ENCODE results near the gene VENTX. TPM values are rescaled to one million over a fixed set of nuclear protein-coding genes. Genes with fewer than 3 reads are reported as not detected.

VENTX gene
- total RNA-seq, 2 donors from 2014 or later: 0.26 TPM; not detected in 1

DNA sequence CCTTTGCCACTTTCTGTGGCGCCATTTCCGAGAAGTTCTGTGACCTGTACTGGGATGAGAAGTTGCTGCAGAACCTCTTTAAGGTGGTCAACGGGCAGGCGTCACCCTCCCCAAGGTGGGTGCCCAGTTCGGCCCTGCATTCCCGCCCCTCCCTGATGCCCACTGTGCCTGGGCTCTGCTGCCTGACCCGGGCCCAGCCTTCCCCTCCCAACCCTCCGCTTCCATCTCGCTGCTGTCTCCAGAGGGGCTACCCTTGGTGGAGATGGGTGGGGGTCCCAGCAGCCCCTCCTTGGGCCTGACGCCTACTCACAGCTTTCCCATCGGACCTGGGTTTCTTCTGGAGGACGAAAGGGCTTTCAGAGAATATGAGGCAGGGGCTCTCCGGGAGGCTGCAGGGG lies 38.2 kb upstream of the VENTX start:
- H3K27ac ChIP-seq: no peak overlapping the region
- ATAC-seq (no peak), DNase-seq (no peak)
- H3K36me3 ChIP-seq (replicated peaks in 1 of 2; ENCODE audit: insufficient read depth in 1 of 2, low read depth in 2 of 2): no peaks in the 10 kb centered on the region
- H3K4me3 ChIP-seq: no peak overlapping the region
- H3K27me3 ChIP-seq: no peaks in the 10 kb centered on the region
- TF ChIP-seq, protein P1, sequence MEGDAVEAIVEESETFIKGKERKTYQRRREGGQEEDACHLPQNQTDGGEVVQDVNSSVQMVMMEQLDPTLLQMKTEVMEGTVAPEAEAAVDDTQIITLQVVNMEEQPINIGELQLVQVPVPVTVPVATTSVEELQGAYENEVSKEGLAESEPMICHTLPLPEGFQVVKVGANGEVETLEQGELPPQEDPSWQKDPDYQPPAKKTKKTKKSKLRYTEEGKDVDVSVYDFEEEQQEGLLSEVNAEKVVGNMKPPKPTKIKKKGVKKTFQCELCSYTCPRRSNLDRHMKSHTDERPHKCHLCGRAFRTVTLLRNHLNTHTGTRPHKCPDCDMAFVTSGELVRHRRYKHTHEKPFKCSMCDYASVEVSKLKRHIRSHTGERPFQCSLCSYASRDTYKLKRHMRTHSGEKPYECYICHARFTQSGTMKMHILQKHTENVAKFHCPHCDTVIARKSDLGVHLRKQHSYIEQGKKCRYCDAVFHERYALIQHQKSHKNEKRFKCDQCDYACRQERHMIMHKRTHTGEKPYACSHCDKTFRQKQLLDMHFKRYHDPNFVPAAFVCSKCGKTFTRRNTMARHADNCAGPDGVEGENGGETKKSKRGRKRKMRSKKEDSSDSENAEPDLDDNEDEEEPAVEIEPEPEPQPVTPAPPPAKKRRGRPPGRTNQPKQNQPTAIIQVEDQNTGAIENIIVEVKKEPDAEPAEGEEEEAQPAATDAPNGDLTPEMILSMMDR (IDR thresholded peaks at IDR 0.05): no peak
- TF ChIP-seq POLR2A (IDR thresholded peaks at IDR 0.05): no peak
- H3K9me3 ChIP-seq: no peaks in the 10 kb centered on the region
- H3K4me1 ChIP-seq: no peaks in the 10 kb centered on the region
- intact Hi-C loops (cut with DNase I): no loop called here
- 54 to 63% methylated on average over 13 of the region's 13 CpGs for WGBS, 2 donors

DNA sequence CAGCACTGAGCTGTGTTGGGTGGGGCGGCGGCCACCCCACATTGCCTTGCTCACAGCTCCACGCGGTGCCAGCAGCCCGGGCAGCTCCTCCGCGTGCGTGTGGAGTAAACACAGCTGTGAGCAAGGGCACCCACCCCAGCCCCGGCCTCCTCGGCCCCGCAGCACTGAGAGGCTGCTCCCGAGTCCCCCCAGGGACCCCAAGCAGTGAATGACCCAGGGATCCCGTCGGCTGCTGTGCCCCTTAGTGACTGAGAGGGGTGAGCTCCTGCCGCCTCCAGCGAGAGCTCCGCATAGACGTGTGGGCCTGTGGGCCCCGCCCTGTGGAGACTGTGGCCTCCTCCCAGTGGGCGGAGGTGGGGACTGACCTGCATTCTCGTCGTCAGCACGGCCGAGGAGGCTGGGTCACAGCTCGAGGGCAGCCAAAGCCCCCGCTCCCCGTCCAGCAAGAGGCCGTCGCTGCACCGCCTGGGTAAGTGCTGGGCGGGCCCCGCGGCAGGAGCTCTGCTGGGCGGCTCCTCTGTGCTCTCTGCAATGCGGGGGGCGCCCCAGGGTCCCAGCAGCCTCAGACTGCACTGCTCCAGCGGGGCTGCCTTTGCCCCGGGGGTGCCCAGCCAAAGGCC lies 37.6 kb upstream of the VENTX start:
- intact Hi-C loops (cut with DNase I): no loop called here
- Histone ChIP-seq H3K9me3 (no peaks in the 10 kb centered on the region), H3K36me3 (replicated peaks in 1 of 2; ENCODE audit: insufficient read depth in 1 of 2, low read depth in 2 of 2) (no peaks in the 10 kb centered on the region), H3K4me1 (no peaks in the 10 kb centered on the region), H3K4me3 (no peak overlapping the region), H3K27me3 (no peaks in the 10 kb centered on the region), H3K27ac (no peak overlapping the region)
- no peak for DNase-seq
- WGBS, 2 donors: 24 to 31% methylated on average over 6 to 38 of the region's 38 CpGs
- TF ChIP-seq, protein P1 (IDR thresholded peaks at IDR 0.05): no peak
- no peak for TF ChIP-seq POLR2A (IDR thresholded peaks at IDR 0.05)
- ATAC-seq: no peak

DNA sequence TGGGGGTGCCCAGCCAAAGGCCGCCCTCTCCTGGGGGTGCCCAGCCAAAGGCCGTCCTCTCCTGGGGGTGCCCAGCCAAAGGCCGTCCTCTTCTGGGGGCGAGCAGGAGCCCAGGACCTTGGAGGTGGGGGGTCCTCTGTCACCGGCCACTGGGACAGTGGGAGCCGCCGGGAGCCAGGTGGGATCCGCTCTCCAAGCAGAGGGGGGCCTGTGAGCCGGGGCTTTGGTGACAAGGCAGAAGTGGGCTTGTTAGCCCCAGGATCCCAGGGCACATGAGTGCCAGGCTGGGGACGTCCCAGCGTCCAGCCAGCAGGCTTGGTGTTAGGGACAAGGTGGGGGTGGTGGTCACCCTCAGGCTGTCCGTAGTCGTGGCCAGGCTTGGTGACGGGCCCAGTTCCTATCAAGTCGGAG lies 37.0 kb upstream of the VENTX start:
- Histone ChIP-seq H3K27me3 (no peaks in the 10 kb centered on the region), H3K4me3 (no peak overlapping the region), H3K9me3 (no peaks in the 10 kb centered on the region), H3K27ac (no peak overlapping the region), H3K4me1 (no peaks in the 10 kb centered on the region), H3K36me3 (replicated peaks in 1 of 2; ENCODE audit: insufficient read depth in 1 of 2, low read depth in 2 of 2) (no peaks in the 10 kb centered on the region)
- no peak for ATAC-seq
- TF ChIP-seq, protein P1 (IDR thresholded peaks at IDR 0.05): no peak
- DNase-seq: no peak
- intact Hi-C loops (cut with DNase I): no loop called here
- WGBS, 2 donors: 69 to 75% methylated on average over 4 to 15 of the region's 15 CpGs

DNA sequence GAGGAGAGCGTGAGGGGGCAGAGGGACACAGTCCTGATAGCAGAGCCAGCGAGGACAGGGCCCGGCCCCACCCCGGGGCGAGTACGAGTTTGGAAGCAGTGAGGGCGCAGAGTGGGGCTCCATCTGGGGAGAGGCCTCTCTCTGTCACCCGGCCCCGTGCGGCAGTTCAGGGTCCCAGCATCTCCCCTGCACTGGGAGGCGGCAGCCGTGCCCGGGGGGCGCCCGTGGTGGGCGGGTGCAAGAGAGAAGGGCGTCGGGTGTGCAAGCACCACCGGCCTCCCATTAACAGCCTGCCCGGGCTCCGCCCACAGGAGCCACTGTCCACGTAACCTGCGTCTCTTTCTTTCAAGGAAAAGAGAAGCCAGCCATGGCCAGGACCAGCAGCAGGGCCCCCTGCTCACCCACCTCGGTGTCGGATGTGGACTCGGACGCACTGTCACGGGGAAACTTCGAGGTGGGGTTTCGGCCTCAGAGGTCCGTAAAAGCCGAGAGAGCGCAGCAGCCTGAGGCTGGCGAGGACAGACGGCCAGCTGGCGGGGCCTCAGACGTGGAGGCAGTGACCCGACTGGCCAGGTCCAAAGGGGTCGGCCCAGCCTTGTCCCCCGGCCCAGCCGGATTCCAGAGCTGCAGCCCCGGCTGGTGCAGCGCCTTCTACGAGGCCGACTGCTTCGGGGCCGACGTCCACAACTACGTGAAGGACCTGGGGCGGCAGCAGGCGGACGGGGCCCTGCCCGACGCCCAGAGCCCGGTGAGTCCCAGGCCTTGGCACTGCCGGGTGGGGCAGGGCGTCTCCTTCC lies 36.3 kb upstream of the VENTX start:
- Histone ChIP-seq H3K4me1 (no peaks in the 10 kb centered on the region), H3K9me3 (no peaks in the 10 kb centered on the region), H3K36me3 (replicated peaks in 1 of 2; ENCODE audit: insufficient read depth in 1 of 2, low read depth in 2 of 2) (no peaks in the 10 kb centered on the region), H3K4me3 (no peak overlapping the region), H3K27me3 (no peaks in the 10 kb centered on the region), H3K27ac (no peak overlapping the region)
- intact Hi-C loops (cut with DNase I): no loop called here
- TF ChIP-seq, protein P1 (IDR thresholded peaks at IDR 0.05): no peak
- no peak for TF ChIP-seq POLR2A (IDR thresholded peaks at IDR 0.05)
- no peak for ATAC-seq
- 75 to 81% methylated on average over 29 to 42 of the region's 57 CpGs for WGBS, 2 donors
- DNase-seq: no peak

Measured in body of pancreas (tissue), 4 donors.